Activated CD4-positive, alpha-beta T cell treated with anti-CD3 and anti-CD28 coated beads, Interleukin-10, Interleukin-2, amounts not matched to agents 100 ng/mL and 50 ng/mL, durations not matched to agents 16 hours and 8 hours (primary cell): ENCODE measurements around the gene SHCBP1L.

ENCODE experiments used
- DNase-seq: peaks from one replicate; pipeline ENCODE4 v3.0.0-alpha.2; 2020

SHCBP1L gene

GRCh38 chr1:182888736-182889531 lies 64.0 kb downstream of the SHCBP1L start:
- DNase-seq, result no peak

GRCh38 chr1:182886985-182887384 lies 66.0 kb downstream of the SHCBP1L start:
- DNase-seq, result no peak

- DNase-seq, result no peak
Measured at GRCh38 chr1:182885591-182885990, 67.4 kb downstream of the SHCBP1L start.

GRCh38 chr1:182884872-182885271 lies 68.1 kb downstream of the SHCBP1L start:
- no peak for DNase-seq

GRCh38 chr1:182877842-182878241 lies 75.1 kb downstream of the SHCBP1L start:
- DNase-seq, result peak; percentile 11

- DNase-seq, result no peak
Measured at GRCh38 chr1:182877331-182877730, 75.6 kb downstream of the SHCBP1L start.

- DNase-seq, result no peak
Measured at GRCh38 chr1:182875889-182876288, 77.1 kb downstream of the SHCBP1L start.

GRCh38 chr1:182872881-182873280 lies 80.1 kb downstream of the SHCBP1L start:
- no peak for DNase-seq

GRCh38 chr1:182869241-182869666 lies 83.7 kb downstream of the SHCBP1L start:
- no peak for DNase-seq

- DNase-seq, result no peak
Measured at GRCh38 chr1:182867861-182868260, 85.1 kb downstream of the SHCBP1L start.

GRCh38 chr1:182863940-182864339 lies 89.0 kb downstream of the SHCBP1L start:
- DNase-seq, result no peak

- no peak for DNase-seq
Measured at GRCh38 chr1:182862827-182863226, 90.1 kb downstream of the SHCBP1L start.

GRCh38 chr1:182861994-182862393 lies 91.0 kb downstream of the SHCBP1L start:
- DNase-seq, result peak; percentile 20

GRCh38 chr1:182860658-182861057 lies 92.3 kb downstream of the SHCBP1L start:
- no peak for DNase-seq

GRCh38 chr1:182857212-182857611 lies 95.8 kb downstream of the SHCBP1L start:
- no peak for DNase-seq

- DNase-seq, result no peak
Measured at GRCh38 chr1:182855911-182856310, 97.1 kb downstream of the SHCBP1L start.

- DNase-seq, result peak; percentile 45
Measured at GRCh38 chr1:182851825-182852224, 101.1 kb downstream of the SHCBP1L start.

- no peak for DNase-seq
Measured at GRCh38 chr1:182850319-182850718, 102.6 kb downstream of the SHCBP1L start.
